ENCODE results near the gene IL17RD. TPM values are rescaled to one million over a fixed set of nuclear protein-coding genes. Genes with fewer than 3 reads are reported as not detected.

IL17RD gene
- total and polyA plus RNA-seq, 10 of the 15 experiments (the other 5 are each of a cell fraction or from before 2014, with no cell fraction given) = 0.01 to 0.08 (median 0.04) TPM; not detected in 3

- H3K79me2 ChIP-seq (ENCODE audit: control insufficient read depth, insufficient read depth, low read length) = no peaks in the 10 kb centered on the region
- peak; percentile 13; the same call in 1 of the 3 replicates for ATAC-seq
- ChIA-PET CTCF (interaction anchor here (0.6 to 3.4 kb wide), 22 partner anchors 9 to 688 kb away, joined by 3 to 23 read pairs (median 4); no protein-coding TSS in a partner anchor), SMC1A (ENCODE audit: uncharacterized antibody, unreplicated experiment) (interaction anchor here (0.7 to 3.0 kb wide), 12 partner anchors 9 to 684 kb away, joined by 3 to 16 read pairs (median 4); no protein-coding TSS in a partner anchor), RAD21 (ENCODE audit: unreplicated experiment) (interaction anchor here (0.7 to 2.6 kb wide), 9 partner anchors 9 to 228 kb away, joined by 3 to 8 read pairs (median 3); partner anchors contain the start of gene APPL1), POLR2A (no interaction called here)
- H3K4me3 ChIP-seq = no peak overlapping the region
- H3K9me3 ChIP-seq (replicated peaks; ENCODE audit: control insufficient read depth, insufficient read depth, low read length) = no peaks in the 10 kb centered on the region
- no peak for DNase-seq (ENCODE audit: low read depth, low spot score)
- H3K9ac ChIP-seq (ENCODE audit: control insufficient read depth, insufficient read depth, low read length) = no peak overlapping the region
- no peak for TF ChIP-seq SP1 (IDR thresholded peaks at IDR 0.05; ENCODE audit: low read depth, low read length)
- no peak for TF ChIP-seq SREBF2 (IDR thresholded peaks at IDR 0.05; ENCODE audit: low read length)
- TF ChIP-seq NR2F1 (conservative IDR thresholded peaks at IDR 0.05) = peak; percentile 45; the same call in 1 of the 2 replicates
- no peak for TF ChIP-seq NFIC (IDR thresholded peaks at IDR 0.05; ENCODE audit: low read depth, low read length)
- in situ Hi-C loops (cut with MboI) = no loop called here
- H3K36me3 ChIP-seq (ENCODE audit: control insufficient read depth in 2 of 2, insufficient read depth in 2 of 2, low read length in 1 of 2) = no peaks in the 10 kb centered on the region
- no peak overlapping the region for H3K27ac ChIP-seq (ENCODE audit: control insufficient read depth, insufficient read depth)
- no peak overlapping the region for H2AFZ ChIP-seq (ENCODE audit: control insufficient read depth, low read depth, low read length)
- H3K4me1 ChIP-seq (ENCODE audit: control insufficient read depth, insufficient read depth, low read length) = 0 out of 2 replicates have a peak, but pooled peaks cover 4% of the 10 kb centered on the region
- 33% methylated on average over 3 of the region's 3 CpGs for WGBS (ENCODE audit: insufficient coverage, insufficient replicate concordance, low lambda C conversion rate, missing lambda C conversion rate)
- no peaks in the 10 kb centered on the region for H4K20me1 ChIP-seq (ENCODE audit: control insufficient read depth, insufficient read depth)
- BruUV-seq (replicated peaks) = no TSS peak
- FAIRE-seq = no peak
- no peak overlapping the region for H3K4me2 ChIP-seq (ENCODE audit: control insufficient read depth, insufficient read depth)
- H3K27me3 ChIP-seq (replicated peaks in 1 of 2; ENCODE audit: control insufficient read depth in 2 of 2, insufficient read depth in 2 of 2, low read length in 1 of 2) = peaks cover 5% of the 10 kb centered on the region in 2 experiments; a peak in 3 of 4 replicates
- intact Hi-C loops (cut with micrococcal nuclease; ENCODE audit: unreplicated experiment) = loop anchor here (10.0 kb wide), 1 partner anchor 174 kb away; no protein-coding TSS in a partner anchor
These were observed 4.0 kb upstream of the IL17RD start for GRCh38 chr3:57169108-57169507.

GRCh38 chr3:57168151-57168550 is 3.0 kb upstream of the IL17RD start:
- Histone ChIP-seq H2AFZ (ENCODE audit: control insufficient read depth, low read depth, low read length) (no peak overlapping the region), H3K27ac (ENCODE audit: control insufficient read depth, insufficient read depth) (no peak overlapping the region), H3K9me3 (replicated peaks; ENCODE audit: control insufficient read depth, insufficient read depth, low read length) (no peaks in the 10 kb centered on the region), H3K4me2 (ENCODE audit: control insufficient read depth, insufficient read depth) (no peak overlapping the region), H3K4me3 (no peak overlapping the region), H3K79me2 (ENCODE audit: control insufficient read depth, insufficient read depth, low read length) (no peaks in the 10 kb centered on the region), H3K36me3 (ENCODE audit: control insufficient read depth in 2 of 2, insufficient read depth in 2 of 2, low read length in 1 of 2) (no peaks in the 10 kb centered on the region), H3K9ac (ENCODE audit: control insufficient read depth, insufficient read depth, low read length) (no peak overlapping the region), H3K4me1 (ENCODE audit: control insufficient read depth, insufficient read depth, low read length) (0 out of 2 replicates have a peak, but pooled peaks cover 4% of the 10 kb centered on the region), H4K20me1 (ENCODE audit: control insufficient read depth, insufficient read depth) (no peaks in the 10 kb centered on the region), H3K27me3 (replicated peaks in 1 of 2; ENCODE audit: control insufficient read depth in 2 of 2, insufficient read depth in 2 of 2, low read length in 1 of 2) (peaks cover 9% of the 10 kb centered on the region in 2 experiments; a peak in 3 of 4 replicates)
- ChIA-PET CTCF (interaction anchor here (0.6 to 2.1 kb wide), 3 partner anchors 172 to 657 kb away, joined by 3 to 8 read pairs (median 3); no protein-coding TSS in a partner anchor), POLR2A (no interaction called here), RAD21 (ENCODE audit: unreplicated experiment) (no interaction called here), SMC1A (ENCODE audit: uncharacterized antibody, unreplicated experiment) (interaction anchor here (1.5 kb wide), 1 partner anchor 167 kb away, joined by 3 read pairs; no protein-coding TSS in a partner anchor)
- in situ Hi-C loops (cut with MboI) (no loop called here), intact Hi-C loops (cut with micrococcal nuclease; ENCODE audit: unreplicated experiment) (loop anchor here (10.0 kb wide), 1 partner anchor 173 kb away; no protein-coding TSS in a partner anchor)
- no peak for DNase-seq (ENCODE audit: low read depth, low spot score)
- FAIRE-seq = no peak
- no peak for ATAC-seq
- 47% methylated on average over 2 of the region's 2 CpGs for WGBS (ENCODE audit: insufficient coverage, insufficient replicate concordance, low lambda C conversion rate, missing lambda C conversion rate)
- BruUV-seq (replicated peaks) = no TSS peak
- no peak for TF ChIP-seq PRDM15 (CRISPR knock-in tag; IDR thresholded peaks at IDR 0.05)
- TF ChIP-seq CREM (IDR thresholded peaks at IDR 0.05; ENCODE audit: low read depth) = no peak
- no peak for TF ChIP-seq KLF5 (IDR thresholded peaks at IDR 0.05; ENCODE audit: partially characterized antibody)
- no peak for TF ChIP-seq FOXM1 (IDR thresholded peaks at IDR 0.05; ENCODE audit: low read depth, low read length)
- TF ChIP-seq EP300 (IDR thresholded peaks at IDR 0.05; ENCODE audit: borderline replicate concordance in 1 of 2, control insufficient read depth in 1 of 2, low read depth in 2 of 2, low read length in 2 of 2) = no peak
- no peak for TF ChIP-seq POU2F2 (IDR thresholded peaks at IDR 0.05; ENCODE audit: borderline replicate concordance, low read depth, low read length)

Data from GM12878 (cell line).